NT2/D1 (cell line): Measurements from ENCODE around the gene KRT6C.

Experiments
- DNase-seq: peaks from one replicate; pipeline ENCODE4 v3.0.0-alpha.2; 2011; ENCODE audit warnings: low read depth, low spot score
- H3K27me3 ChIP-seq: 2 replicates; pipeline ENCODE4 v1.6.0; 2011; ENCODE audit warnings: mild to moderate bottlenecking; ENCODE audit not compliant: insufficient read length, insufficient read depth
- H3K36me3 ChIP-seq: 2 replicates; pipeline ENCODE4 v1.6.1; 2011; ENCODE audit warnings: mild to moderate bottlenecking, low read length, mixed read lengths; ENCODE audit not compliant: insufficient read depth, insufficient read length
- H3K4me1 ChIP-seq: 2 replicates; pipeline ENCODE4 v1.5.1; 2011; ENCODE audit not compliant: insufficient read depth, insufficient read length
- H3K4me3 ChIP-seq: 2 replicates; pipeline ENCODE4 v1.5.1; 2011; ENCODE audit warnings: low read depth; ENCODE audit not compliant: insufficient read length
- H3K9ac ChIP-seq: 2 replicates; pipeline ENCODE4 v1.6.0; 2011; ENCODE audit warnings: low read depth; ENCODE audit not compliant: insufficient read length
- H3K9me3 ChIP-seq: 2 replicates; pipeline ENCODE4 v1.5.1; 2011; ENCODE audit warnings: mild to moderate bottlenecking, low read length; ENCODE audit not compliant: insufficient read depth
- SUZ12 ChIP-seq: IDR thresholded peaks from 2 replicates; pipeline ENCODE4 v1.6.1; 2011; ENCODE audit not compliant: insufficient read length, insufficient read depth; ENCODE audit errors: extremely low read depth
- YY1 ChIP-seq: IDR thresholded peaks from 2 replicates; pipeline ENCODE4 v1.6.1; 2011; ENCODE audit not compliant: insufficient read length, insufficient read depth
- ZNF274 ChIP-seq: IDR thresholded peaks from 2 replicates; pipeline ENCODE4 v1.6.1; 2011; ENCODE audit warnings: mild to moderate bottlenecking, low read depth, low read length

The KRT6C gene

GRCh38 chr12:52436000-52436827 is 37.4 kb downstream of the KRT6C start:
- Histone ChIP-seq H3K36me3 (no peaks in the 10 kb centered on the region), H3K4me1 (peaks cover 6% of the 10 kb centered on the region), H3K9me3 (no peaks in the 10 kb centered on the region), H3K9ac (no peak overlapping the region), H3K27me3 (no peaks in the 10 kb centered on the region), H3K4me3 (no peak overlapping the region)
- TF ChIP-seq ZNF274 (no peak), SUZ12 (no peak), YY1 (no peak)
- DNase-seq: no peak

DNA sequence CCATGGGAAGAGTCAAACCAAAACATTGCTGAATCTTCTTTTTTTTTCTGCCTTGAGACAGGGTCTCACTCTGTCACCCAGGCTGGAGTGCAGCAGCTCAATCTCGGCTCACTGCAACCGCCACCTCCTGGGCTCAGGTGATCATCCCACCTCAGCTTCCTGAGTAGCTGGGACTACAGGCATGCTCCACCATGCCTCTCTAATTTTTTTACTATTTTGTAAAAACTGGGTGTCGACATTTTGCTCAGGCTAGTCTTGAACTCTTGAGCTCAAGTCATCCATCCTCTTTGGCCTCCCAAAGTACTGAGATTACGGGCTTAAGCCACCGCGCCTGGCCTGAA is 38.0 kb downstream of the KRT6C start:
- Histone ChIP-seq H3K36me3 (no peaks in the 10 kb centered on the region), H3K9me3 (no peaks in the 10 kb centered on the region), H3K4me1 (peaks cover 6% of the 10 kb centered on the region), H3K27me3 (no peaks in the 10 kb centered on the region), H3K4me3 (no peak overlapping the region), H3K9ac (no peak overlapping the region)
- no peak for DNase-seq
- TF ChIP-seq YY1 (no peak), SUZ12 (no peak), ZNF274 (no peak)

- Histone ChIP-seq H3K9me3 (no peaks in the 10 kb centered on the region), H3K36me3 (no peaks in the 10 kb centered on the region), H3K4me1 (peaks cover 6% of the 10 kb centered on the region), H3K4me3 (no peak overlapping the region), H3K27me3 (no peaks in the 10 kb centered on the region), H3K9ac (no peak overlapping the region)
- TF ChIP-seq ZNF274 (no peak), SUZ12 (no peak), YY1 (no peak)
- DNase-seq: no peak
These were observed 38.7 kb downstream of the KRT6C start for GRCh38 chr12:52434760-52435530.

GRCh38 chr12:52434081-52434733 is 39.4 kb downstream of the KRT6C start, which contains the start of gene KRT75:
KRT75 (minus strand) TSS chr12:52434371; CDS start chr12:52434304, 67 bp downstream.
- no peak within 1 kb of the TSS for H3K4me3 ChIP-seq
- no peaks in the 10 kb centered on the region for H3K9me3 ChIP-seq
- peaks cover 6% of the 10 kb centered on the region for H3K4me1 ChIP-seq
- H3K27me3 ChIP-seq: no peaks in the 10 kb centered on the region
- no peak for TF ChIP-seq YY1
- no peak for TF ChIP-seq SUZ12
- TF ChIP-seq ZNF274: no peak
- no peak within 1 kb of the TSS for H3K9ac ChIP-seq
- no peaks in the 10 kb centered on the region for H3K36me3 ChIP-seq
- no peak for DNase-seq

DNA sequence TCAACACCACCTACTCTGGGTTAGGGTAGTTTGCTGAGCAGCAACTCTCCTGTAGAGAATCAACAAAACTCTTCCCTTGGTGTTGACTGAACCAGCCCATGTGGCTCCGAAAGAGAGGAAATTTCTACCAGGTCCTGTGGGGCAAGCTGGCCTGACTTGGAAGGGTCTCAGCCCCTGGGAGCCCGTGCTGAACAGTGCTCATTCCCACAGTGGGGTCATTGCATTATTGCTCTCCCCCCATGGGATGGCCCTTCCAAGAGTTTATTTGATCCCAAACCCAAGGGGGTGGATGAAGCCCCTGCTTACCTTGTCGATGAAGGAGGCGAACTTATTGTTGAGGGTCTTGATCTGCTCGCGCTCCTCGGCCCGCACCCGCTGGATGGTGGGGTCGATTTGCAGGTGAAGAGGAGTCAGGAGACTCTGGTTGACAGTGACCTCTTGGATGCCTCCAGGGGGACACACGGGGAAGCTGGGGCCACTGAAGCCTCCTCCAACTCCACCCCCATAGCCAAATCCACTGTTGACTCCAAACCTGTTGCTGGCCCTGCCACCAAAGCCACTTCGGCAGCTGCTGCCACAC is 40.0 kb downstream of the KRT6C start:
- no peak overlapping the region for H3K4me3 ChIP-seq
- DNase-seq: no peak
- peaks cover 6% of the 10 kb centered on the region for H3K4me1 ChIP-seq
- H3K36me3 ChIP-seq: no peaks in the 10 kb centered on the region
- TF ChIP-seq SUZ12 (no peak), YY1 (no peak), ZNF274 (no peak)
- no peaks in the 10 kb centered on the region for H3K9me3 ChIP-seq
- H3K9ac ChIP-seq: no peak overlapping the region
- no peaks in the 10 kb centered on the region for H3K27me3 ChIP-seq

- peaks cover 6% of the 10 kb centered on the region for H3K4me1 ChIP-seq
- no peaks in the 10 kb centered on the region for H3K9me3 ChIP-seq
- no peak overlapping the region for H3K9ac ChIP-seq
- H3K4me3 ChIP-seq: no peak overlapping the region
- TF ChIP-seq SUZ12: no peak
- TF ChIP-seq YY1: no peak
- TF ChIP-seq ZNF274: no peak
- H3K27me3 ChIP-seq: no peaks in the 10 kb centered on the region
- no peaks in the 10 kb centered on the region for H3K36me3 ChIP-seq
- DNase-seq: no peak
These were observed 40.9 kb downstream of the KRT6C start for GRCh38 chr12:52432559-52433207.

GRCh38 chr12:52428121-52428520 is 45.5 kb downstream of the KRT6C start:
- no peak for DNase-seq
- H3K27me3 ChIP-seq: no peaks in the 10 kb centered on the region
- H3K9me3 ChIP-seq: no peaks in the 10 kb centered on the region
- TF ChIP-seq SUZ12: no peak
- TF ChIP-seq YY1: no peak
- no peak for TF ChIP-seq ZNF274
- H3K4me1 ChIP-seq: peaks cover 5% of the 10 kb centered on the region
- H3K36me3 ChIP-seq: no peaks in the 10 kb centered on the region
- no peak overlapping the region for H3K4me3 ChIP-seq
- H3K9ac ChIP-seq: no peak overlapping the region
